ENCODE results near the gene FCHSD2. TPM values are rescaled to one million over a fixed set of nuclear protein-coding genes. Genes with fewer than 3 reads are reported as not detected.

FCHSD2 gene
- total and polyA plus RNA-seq, 2 donors (not counting 3 experiments of a cell fraction or from before 2014, with no cell fraction given): 20.8 to 56.9 TPM

DNA sequence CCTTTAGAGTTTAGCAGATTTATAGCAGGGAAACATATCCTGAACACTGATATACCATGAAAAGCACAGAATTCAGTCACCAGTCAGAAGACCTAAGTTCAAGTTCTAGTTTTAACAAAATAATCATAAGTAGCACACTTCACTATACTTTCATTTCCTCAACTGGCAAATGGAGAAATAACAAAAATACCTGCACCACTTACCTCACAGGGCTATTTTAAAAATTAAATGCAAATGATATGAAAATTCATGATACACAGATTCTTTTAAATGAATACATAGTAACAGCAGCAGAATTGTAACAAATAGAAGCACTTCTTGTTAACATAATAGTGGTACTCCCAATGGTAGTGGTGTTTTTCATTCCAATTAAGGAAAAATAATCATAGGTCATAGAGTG lies 139.0 kb downstream of the FCHSD2 start:
- dilution Hi-C loops (cut with MboI; ENCODE audit: extremely low pct_ligation_motif_present, low sequenced_read_pairs): no loop called here
- H4K20me1 ChIP-seq (replicated peaks; ENCODE audit: control insufficient read depth, extremely low read depth, insufficient read depth, low read length): no peaks in the 10 kb centered on the region
- CTCF ChIA-PET: no interaction called here
- H3K9me1 ChIP-seq (replicated peaks; ENCODE audit: control insufficient read depth, extremely low read depth, insufficient read depth, low read length): no peaks in the 10 kb centered on the region
- H3K4me2 ChIP-seq (ENCODE audit: insufficient read depth, low read length): no peak overlapping the region
- no peak for TF ChIP-seq POLR2A (IDR thresholded peaks at IDR 0.05; ENCODE audit: low read depth, low read length)
- TF ChIP-seq MYC (IDR thresholded peaks at IDR 0.05; ENCODE audit: low read depth, low read length): no peak
- no peak for TF ChIP-seq EZH2 (IDR thresholded peaks at IDR 0.05; ENCODE audit: borderline replicate concordance, low read depth, low read length, severe bottlenecking)
- H3K27me3 ChIP-seq (ENCODE audit: control insufficient read depth in 2 of 2, insufficient read depth in 2 of 2, low read length in 2 of 2): no peaks in the 10 kb centered on the region
- H3K9ac ChIP-seq (replicated peaks; ENCODE audit: extremely low read depth, insufficient read depth, low read length): no peak overlapping the region
- H2AFZ ChIP-seq (ENCODE audit: low read depth, low read length): no peak overlapping the region
- FAIRE-seq: no peak
- BruUV-seq (replicated peaks): no TSS peak
- no peaks in the 10 kb centered on the region for H3K9me3 ChIP-seq (replicated peaks; ENCODE audit: control insufficient read depth, insufficient read depth, low read length)
- POLR2A ChIA-PET: no interaction called here
- intact Hi-C loops (cut with micrococcal nuclease): no loop called here
- no peaks in the 10 kb centered on the region for H3K4me1 ChIP-seq (ENCODE audit: control insufficient read depth, extremely low read depth, insufficient read depth, low read length)
- no peaks in the 10 kb centered on the region for H3K36me3 ChIP-seq (ENCODE audit: control insufficient read depth in 2 of 2, extremely low read depth in 1 of 2, insufficient read depth in 2 of 2, low read length in 2 of 2)
- H3K4me3 ChIP-seq (replicated peaks in 1 of 3; ENCODE audit: insufficient read depth in 1 of 3, low read depth in 1 of 3, low read length in 3 of 3): no peak overlapping the region
- H3K27ac ChIP-seq (ENCODE audit: insufficient read depth, low read depth, low read length): no peak overlapping the region
- DNase-seq (ENCODE audit: low read depth, low spot score): no peak
- peaks cover 17% of the 10 kb centered on the region for H3K79me2 ChIP-seq (ENCODE audit: control insufficient read depth, insufficient read depth, low read length)

- Histone ChIP-seq H2AFZ (ENCODE audit: low read depth, low read length) (no peak overlapping the region), H3K4me3 (replicated peaks in 1 of 3; ENCODE audit: insufficient read depth in 1 of 3, low read depth in 1 of 3, low read length in 3 of 3) (no peak overlapping the region), H3K9me3 (replicated peaks; ENCODE audit: control insufficient read depth, insufficient read depth, low read length) (no peaks in the 10 kb centered on the region), H3K79me2 (ENCODE audit: control insufficient read depth, insufficient read depth, low read length) (peaks cover 17% of the 10 kb centered on the region), H3K9ac (replicated peaks; ENCODE audit: extremely low read depth, insufficient read depth, low read length) (no peak overlapping the region), H3K27me3 (ENCODE audit: control insufficient read depth in 2 of 2, insufficient read depth in 2 of 2, low read length in 2 of 2) (no peaks in the 10 kb centered on the region), H3K9me1 (replicated peaks; ENCODE audit: control insufficient read depth, extremely low read depth, insufficient read depth, low read length) (no peaks in the 10 kb centered on the region), H4K20me1 (replicated peaks; ENCODE audit: control insufficient read depth, extremely low read depth, insufficient read depth, low read length) (no peaks in the 10 kb centered on the region), H3K4me1 (ENCODE audit: control insufficient read depth, extremely low read depth, insufficient read depth, low read length) (no peaks in the 10 kb centered on the region), H3K4me2 (ENCODE audit: insufficient read depth, low read length) (no peak overlapping the region), H3K27ac (ENCODE audit: insufficient read depth, low read depth, low read length) (no peak overlapping the region), H3K36me3 (ENCODE audit: control insufficient read depth in 2 of 2, extremely low read depth in 1 of 2, insufficient read depth in 2 of 2, low read length in 2 of 2) (no peaks in the 10 kb centered on the region)
- ChIA-PET POLR2A (no interaction called here), CTCF (no interaction called here)
- FAIRE-seq (no peak), DNase-seq (ENCODE audit: low read depth, low spot score) (no peak)
- BruUV-seq (replicated peaks): no TSS peak
- no peak for TF ChIP-seq FOS (IDR thresholded peaks at IDR 0.05; ENCODE audit: borderline replicate concordance, insufficient read depth, low read length)
- no peak for TF ChIP-seq POLR2AphosphoS5 (IDR thresholded peaks at IDR 0.05; ENCODE audit: insufficient read depth, low read depth, low read length)
- no peak for TF ChIP-seq MYC (IDR thresholded peaks at IDR 0.05; ENCODE audit: low read depth, low read length)
- TF ChIP-seq EZH2 (IDR thresholded peaks at IDR 0.05; ENCODE audit: borderline replicate concordance, low read depth, low read length, severe bottlenecking): no peak
- no peak for TF ChIP-seq JUN (IDR thresholded peaks at IDR 0.05; ENCODE audit: borderline replicate concordance, insufficient read depth, insufficient read length, low read depth)
- TF ChIP-seq CTCF (IDR thresholded peaks at IDR 0.05; ENCODE audit: extremely low read depth in 1 of 2, insufficient read depth in 1 of 2, low read depth in 1 of 2, low read length in 2 of 2): no peak
- TF ChIP-seq MAX (IDR thresholded peaks at IDR 0.05; ENCODE audit: insufficient read depth, insufficient read length): no peak
- TF ChIP-seq GATA2 (IDR thresholded peaks at IDR 0.05; ENCODE audit: insufficient read depth, insufficient read length, low read depth, low read length): no peak
- TF ChIP-seq POLR2A (IDR thresholded peaks at IDR 0.05; ENCODE audit: low read depth, low read length): no peak
- intact Hi-C loops (cut with micrococcal nuclease) (no loop called here), dilution Hi-C loops (cut with MboI; ENCODE audit: extremely low pct_ligation_motif_present, low sequenced_read_pairs) (no loop called here)
These were observed 139.9 kb downstream of the FCHSD2 start for GRCh38 chr11:73002214-73002613.

Data from endothelial cell of umbilical vein (primary cell).